Transverse colon (tissue), 4 donors: ENCODE results near the gene STK10. TPM values are rescaled to one million over a fixed set of nuclear protein-coding genes. Genes with fewer than 3 reads are reported as not detected.

Source experiments
- DNase-seq: peaks from one replicate; pipeline ENCODE4 v3.0.0-alpha.2; 2019
- H3K27ac ChIP-seq, 4 donors: fragments of 200-600 bp; sonication (generic); 2 replicates each; pipeline ENCODE4 v1.5.1; 2016 to 2018; ENCODE audit warnings: inconsistent platforms in 4 of 4
- H3K27me3 ChIP-seq: fragments of 200-600 bp; sonication (generic); 2 replicates; pipeline ENCODE4 v1.5.1; 2017; ENCODE audit warnings: inconsistent platforms
- H3K36me3 ChIP-seq, 4 donors: fragments of 200-600 bp; sonication (generic); 2 replicates each; pipeline ENCODE4 v1.5.1; 2017 to 2019; ENCODE audit warnings: inconsistent platforms in 4 of 4
- H3K4me1 ChIP-seq, 4 donors: fragments of 200-600 bp; sonication (generic); 2 replicates each; pipeline ENCODE4 v1.5.1; 2017 to 2020; ENCODE audit warnings: inconsistent platforms in 4 of 4
- H3K4me3 ChIP-seq, 4 donors: fragments of 200-600 bp; sonication (generic); 1 replicate in 1 of 4; 2 replicates in 3 of 4; pipeline versions ENCODE4 v1.5.1 to v1.6.1; 2017 to 2019; ENCODE audit warnings: inconsistent platforms in 4 of 4
- H3K9me3 ChIP-seq, 2 donors: fragments of 200-600 bp; sonication (generic); 2 replicates each; pipeline ENCODE4 v1.5.1; 2017 to 2019; ENCODE audit warnings: inconsistent platforms in 2 of 2
- EP300 ChIP-seq: sonication (generic); formaldehyde crosslinking; IDR thresholded peaks from one replicate; pipeline ENCODE4 v1.6.1; 2017; ENCODE audit warnings: antibody characterized with exemption, low read depth
- POLR2A ChIP-seq: fragments of 450-650 bp; IDR thresholded peaks from one replicate; pipeline ENCODE4 v1.6.1; 2016; ENCODE audit warnings: antibody characterized with exemption, mild to moderate bottlenecking, moderate library complexity
- POLR2AphosphoS5 ChIP-seq, 3 donors: sonication (generic); formaldehyde crosslinking; IDR thresholded peaks; one replicate each; pipeline ENCODE4 v1.6.1; 2016; ENCODE audit warnings: antibody characterized with exemption in 3 of 3
- WGBS, 2 donors: methylation state at CpG; one replicate each; pipeline ENCODE4 v1.1.5; 2018; ENCODE audit warnings: low coverage in 1 of 2; 5-methylcytosine and 5-hydroxymethylcytosine counted together
- in situ Hi-C, 4 donors: fragments of 200-750 bp; cut with MboI; loops; one replicate each; pipeline versions ENCODE4 v1.15.0 to v1.15.1; 2017; ENCODE audit warnings: low sequenced_read_pairs in 3 of 4, low pct_ligation_motif_present in 1 of 4, low pct_unique_long_range_greater_than_20kb in 1 of 4
- intact Hi-C: fragments of 100-400 bp; cut with DNase I; formaldehyde crosslinking; loops from one replicate; pipeline ENCODE4 v1.15.1; 2023; ENCODE audit warnings: low total_unique reads
- total RNA-seq, 4 donors: library from RNA; depleted of rRNA; stranded (reverse); fragments of >200 nt; gene quantifications; one replicate each; pipeline ENCODE4 v1.1.0, GENCODE V29; 2016
- TF ChIP-seq, protein P1 (sequence below), 5 experiments: fragments of 200-600 bp in 3 of 5; fragments of 450-650 bp in 2 of 5; sonication (generic) in 3 of 5; IDR thresholded peaks; 1 replicate in 2 of 5; 2 replicates in 3 of 5; pipeline ENCODE4 v1.5.1; 2016 to 2017; ENCODE audit warnings: antibody characterized with exemption in 5 of 5, inconsistent platforms in 3 of 5, mild to moderate bottlenecking in 2 of 5, moderate library complexity in 1 of 5

The STK10 gene
- total RNA-seq, 4 donors from 2014 or later, result 21.2 to 207 (median 49.3) TPM

DNA sequence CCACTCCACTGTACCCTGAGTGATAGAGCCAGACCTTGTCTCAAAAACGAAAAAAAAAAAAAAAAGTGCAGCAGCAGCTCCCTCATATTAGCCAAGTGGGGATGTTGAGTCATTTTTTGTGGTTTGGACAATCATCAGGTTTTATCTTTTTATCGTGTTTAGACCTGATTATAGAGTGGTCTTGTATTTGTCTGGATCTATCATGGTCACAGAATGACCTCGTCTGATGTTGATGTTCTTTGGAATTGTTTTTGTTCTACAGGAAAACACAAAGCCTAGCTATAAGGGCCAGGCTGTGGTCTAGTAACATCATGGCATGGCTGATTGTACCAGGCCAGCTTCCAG, 179.9 kb downstream of the STK10 start:
- Histone ChIP-seq H3K27ac (no peak overlapping the region), H3K9me3 (no peaks in the 10 kb centered on the region), H3K27me3 (no peaks in the 10 kb centered on the region), H3K36me3 (no peaks in the 10 kb centered on the region), H3K4me1 (peaks cover 17 to 35% (median 33%) of the 10 kb centered on the region in 4 donors), H3K4me3 (no peak overlapping the region)
- in situ Hi-C loops (no loop called here), intact Hi-C loops (no loop called here)
- WGBS, 2 donors, result 46 to 80% methylated on average over 2 to 3 of the region's 3 CpGs
- TF ChIP-seq EP300, result no peak
- TF ChIP-seq, protein P1, sequence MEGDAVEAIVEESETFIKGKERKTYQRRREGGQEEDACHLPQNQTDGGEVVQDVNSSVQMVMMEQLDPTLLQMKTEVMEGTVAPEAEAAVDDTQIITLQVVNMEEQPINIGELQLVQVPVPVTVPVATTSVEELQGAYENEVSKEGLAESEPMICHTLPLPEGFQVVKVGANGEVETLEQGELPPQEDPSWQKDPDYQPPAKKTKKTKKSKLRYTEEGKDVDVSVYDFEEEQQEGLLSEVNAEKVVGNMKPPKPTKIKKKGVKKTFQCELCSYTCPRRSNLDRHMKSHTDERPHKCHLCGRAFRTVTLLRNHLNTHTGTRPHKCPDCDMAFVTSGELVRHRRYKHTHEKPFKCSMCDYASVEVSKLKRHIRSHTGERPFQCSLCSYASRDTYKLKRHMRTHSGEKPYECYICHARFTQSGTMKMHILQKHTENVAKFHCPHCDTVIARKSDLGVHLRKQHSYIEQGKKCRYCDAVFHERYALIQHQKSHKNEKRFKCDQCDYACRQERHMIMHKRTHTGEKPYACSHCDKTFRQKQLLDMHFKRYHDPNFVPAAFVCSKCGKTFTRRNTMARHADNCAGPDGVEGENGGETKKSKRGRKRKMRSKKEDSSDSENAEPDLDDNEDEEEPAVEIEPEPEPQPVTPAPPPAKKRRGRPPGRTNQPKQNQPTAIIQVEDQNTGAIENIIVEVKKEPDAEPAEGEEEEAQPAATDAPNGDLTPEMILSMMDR (IDR thresholded peaks at IDR 0.05), result no peak
- no peak for TF ChIP-seq POLR2A
- TF ChIP-seq POLR2AphosphoS5 (IDR thresholded peaks at IDR 0.05), result no peak
- no peak for DNase-seq

DNA sequence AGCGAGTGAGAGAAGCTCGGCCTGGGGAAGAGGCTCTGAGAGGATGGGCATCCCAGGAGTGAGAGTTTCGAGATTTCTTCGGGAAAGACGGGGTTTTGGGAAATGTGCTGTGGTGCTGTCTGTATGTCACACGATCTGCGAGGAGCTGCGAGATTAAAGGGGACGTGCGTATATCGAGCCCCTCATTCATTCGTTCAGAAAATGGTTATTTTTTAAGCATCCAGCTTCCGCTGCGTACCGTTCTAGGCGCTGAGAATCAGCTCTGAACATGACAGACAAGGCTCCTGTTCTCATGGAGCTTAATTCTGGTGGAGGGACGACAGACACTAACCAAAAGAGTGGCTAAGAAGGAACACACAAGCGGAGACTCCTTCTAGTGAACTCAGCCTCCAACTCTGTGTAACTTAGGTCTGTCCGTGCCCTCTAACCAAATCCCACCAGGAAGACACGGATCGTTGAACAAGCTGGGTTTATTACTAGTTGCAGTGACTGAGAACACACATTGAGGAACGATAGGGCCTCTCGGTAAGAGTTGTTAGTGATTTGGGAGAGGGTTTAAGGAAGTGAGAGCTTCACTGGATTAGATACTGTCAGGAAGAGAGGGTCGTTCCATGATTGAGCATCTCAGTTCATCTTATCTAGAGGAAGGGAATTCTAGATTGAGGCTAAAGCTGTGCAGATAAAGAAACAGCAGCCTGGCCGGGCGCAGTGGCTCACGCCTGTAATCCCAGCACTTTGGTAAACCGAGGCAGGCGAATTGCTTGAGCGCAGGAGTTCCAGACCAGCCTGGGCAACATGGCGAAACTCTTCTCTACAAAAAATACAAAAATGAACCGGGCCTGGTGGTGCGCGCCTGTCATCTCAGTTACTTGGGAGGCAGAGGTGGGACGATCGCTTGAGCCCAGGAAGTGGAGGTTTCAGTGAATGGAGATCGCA, 180.6 kb downstream of the STK10 start:
- peak overlapping the region; percentile 74 to 95 (median 87) for H3K4me3 ChIP-seq
- peak overlapping the region; percentile 95 to 96 (median 96) for H3K27ac ChIP-seq
- H3K4me1 ChIP-seq, result peaks cover 17 to 38% (median 37%) of the 10 kb centered on the region in 4 donors
- 31 to 52% methylated on average over 16 to 37 of the region's 37 CpGs for WGBS, 2 donors
- no peaks in the 10 kb centered on the region for H3K9me3 ChIP-seq
- intact Hi-C loops (no loop called here), in situ Hi-C loops (no loop called here)
- H3K27me3 ChIP-seq, result no peaks in the 10 kb centered on the region
- DNase-seq, result no peak
- no peaks in the 10 kb centered on the region for H3K36me3 ChIP-seq
- TF ChIP-seq POLR2A, result no peak
- TF ChIP-seq EP300, result no peak
- TF ChIP-seq, protein P1 (IDR thresholded peaks at IDR 0.05), result no peak
- TF ChIP-seq POLR2AphosphoS5 (IDR thresholded peaks at IDR 0.05), result no peak

DNA sequence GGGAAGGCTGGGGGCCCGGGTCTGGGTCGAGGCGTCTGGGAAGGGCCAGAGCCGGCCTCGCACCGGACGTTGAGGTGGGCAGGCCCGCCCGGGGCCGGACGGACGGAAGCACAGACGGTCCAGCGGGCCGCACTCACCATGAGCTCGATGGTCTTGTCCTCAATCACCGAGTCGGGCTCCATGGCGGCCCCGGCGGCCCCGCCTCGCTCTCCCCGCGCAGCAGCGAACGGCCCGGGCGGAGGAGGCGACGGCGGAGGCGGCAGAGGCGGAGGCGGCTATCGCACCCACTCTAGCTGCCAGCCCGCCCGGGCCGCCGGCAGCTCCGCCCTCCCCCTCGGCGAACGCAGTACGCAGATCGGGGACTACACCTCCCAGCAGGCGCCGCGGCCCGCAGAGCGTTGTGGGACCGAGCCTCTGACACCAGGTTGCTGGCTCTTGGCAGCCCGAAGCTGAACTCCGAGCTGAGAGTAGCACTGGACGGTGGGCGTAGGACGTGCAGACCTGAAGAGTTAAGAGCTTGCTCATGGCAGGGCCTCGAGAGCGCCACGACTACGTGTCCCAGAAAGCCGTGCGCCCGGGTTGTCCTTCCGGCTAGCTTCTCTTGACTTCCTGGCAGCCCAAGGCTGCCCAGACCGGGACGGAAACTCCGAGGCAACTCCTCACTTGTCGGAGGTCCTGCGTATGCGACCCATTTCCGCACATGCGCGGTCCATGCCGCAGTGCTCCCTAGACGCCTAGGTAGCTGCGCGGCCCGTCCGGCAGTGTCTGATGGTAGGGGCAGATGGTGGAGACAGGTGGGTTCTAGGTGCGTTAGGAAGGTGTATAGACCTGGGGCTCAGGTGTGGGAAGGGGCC, 181.5 kb downstream of the STK10 start, which contains the start of gene FBXW11:
FBXW11 (minus strand) TSS at position 318 of the 854 bp plus-strand sequence; CDS start at position 182, 136 bp downstream.
- intact Hi-C loops (no loop called here), in situ Hi-C loops (no loop called here)
- peaks cover 17 to 46% (median 42%) of the 10 kb centered on the region in 4 donors for H3K4me1 ChIP-seq
- peak; percentile 94 for TF ChIP-seq POLR2AphosphoS5 (IDR thresholded peaks at IDR 0.05)
- TF ChIP-seq POLR2A, result peak; percentile 88
- TF ChIP-seq EP300, result no peak
- DNase-seq, result peak; percentile 97
- WGBS, 2 donors, result 0% methylated on average over 53 of the region's 81 CpGs; no CpG with 5 or more reads in 1 of the 2 donors
- H3K9me3 ChIP-seq, result no peaks in the 10 kb centered on the region
- H3K27me3 ChIP-seq, result no peaks in the 10 kb centered on the region
- peak within 1 kb of the TSS; percentile 95 to 96 (median 96) for H3K27ac ChIP-seq
- peak within 1 kb of the TSS; percentile 74 to 95 (median 87) for H3K4me3 ChIP-seq
- no peaks in the 10 kb centered on the region for H3K36me3 ChIP-seq

DNA sequence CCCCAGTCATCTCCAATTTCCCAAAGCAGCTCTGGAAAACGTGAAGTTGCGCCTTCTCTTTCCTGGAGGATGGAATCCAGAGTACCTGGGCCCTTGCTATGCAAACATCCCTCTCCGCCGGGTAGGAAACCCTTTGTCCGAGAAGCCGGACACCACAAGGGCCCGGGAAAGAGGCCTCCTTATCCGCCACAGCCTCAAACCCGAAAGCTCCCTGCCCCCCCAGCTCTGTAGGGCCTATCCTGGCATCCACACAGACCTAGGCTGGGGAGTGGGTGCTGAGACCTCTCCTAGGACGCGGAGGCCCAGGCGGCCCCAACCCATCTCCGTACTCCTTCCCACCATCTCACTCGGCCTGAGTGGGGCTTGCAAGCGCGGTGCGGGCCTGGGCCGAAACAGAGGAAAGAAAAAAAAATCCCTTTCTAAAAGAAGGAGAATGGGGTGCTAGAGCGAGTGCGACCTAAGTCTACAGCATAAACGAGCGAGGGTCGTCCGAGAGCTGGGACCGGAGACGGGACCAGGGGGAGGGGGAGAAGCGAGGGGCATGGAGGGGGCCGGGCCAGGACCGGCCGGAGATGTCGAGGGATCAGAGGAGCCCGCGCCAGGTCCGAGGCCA, 182.2 kb downstream of the STK10 start:
- Histone ChIP-seq H3K27ac (peak overlapping the region; percentile 95 to 96 (median 96)), H3K4me1 (peaks cover 18 to 53% (median 42%) of the 10 kb centered on the region in 4 donors), H3K9me3 (no peaks in the 10 kb centered on the region), H3K36me3 (no peaks in the 10 kb centered on the region), H3K4me3 (peak overlapping the region; percentile 74 to 95 (median 87)), H3K27me3 (no peaks in the 10 kb centered on the region)
- 0% methylated on average over 30 of the region's 34 CpGs; no CpG with 5 or more reads in 1 of the 2 donors for WGBS, 2 donors
- intact Hi-C loops, result no loop called here
- TF ChIP-seq, protein P1 (IDR thresholded peaks at IDR 0.05), result no peak
- no peak for TF ChIP-seq POLR2A
- peak; percentile 37 for DNase-seq
- in situ Hi-C loops, result no loop called here
